B cell (primary cell): ENCODE measurements around the gene TCEANC2. TPM values are rescaled to one million over a fixed set of nuclear protein-coding genes. Genes with fewer than 3 reads are reported as not detected.

Experiments
- ATAC-seq: fragments of 200-7000 bp; cut with Tn5 transposase; one replicate; pipeline ENCODE4 v1.10.0; 2021; ENCODE audit warnings: low read depth, mild to moderate bottlenecking, moderate number of reproducible peaks, moderate library complexity
- CTCF ChIA-PET: fragments of 350-600 bp; sonication (Branson Sonifier 250); formaldehyde crosslinking; loops from one replicate; lab custom pipeline; 2021; ENCODE audit warnings: antibody characterized with exemption, inconsistent platforms; lab: Charles Lee
- POLR2A ChIA-PET: fragments of 350-600 bp; sonication (Branson Sonifier 250); formaldehyde crosslinking; loops from one replicate; lab custom pipeline; 2021; ENCODE audit warnings: antibody characterized with exemption; lab: Charles Lee
- DNase-seq: peaks from one replicate; pipeline ENCODE4 v3.0.0; 2013
- H2AFZ ChIP-seq: 2 replicates; pipeline ENCODE4 v1.6.1; 2012; ENCODE audit warnings: mild to moderate bottlenecking, low read depth, low read length; ENCODE audit not compliant: insufficient read depth, poor library complexity, severe bottlenecking
- H3K27ac ChIP-seq, 2 donors: 1 replicate in 1 of 2; 2 replicates in 1 of 2; pipeline ENCODE4 v1.5.1; 2012 to 2013; ENCODE audit warnings: low read length in 2 of 2, mild to moderate bottlenecking in 2 of 2, moderate library complexity in 1 of 2
- H3K27me3 ChIP-seq, 4 experiments: fragments of 200-600 bp in 1 of 4; sonication (generic) in 1 of 4; replicated peaks in 1 of 4; 1 replicate in 2 of 4; 2 replicates in 2 of 4; pipeline versions ENCODE4 v1.6.1 to v1.7.0; 2013 to 2016; ENCODE audit warnings: low read length in 3 of 4, mild to moderate bottlenecking in 2 of 4, mixed read lengths in 1 of 4, moderate library complexity in 1 of 4; ENCODE audit not compliant: insufficient read depth in 4 of 4, control insufficient read depth in 3 of 4; ENCODE audit errors: control extremely low read depth in 1 of 4
- H3K36me3 ChIP-seq, 2 experiments: replicated peaks in 1 of 2; 1 replicate in 1 of 2; 2 replicates in 1 of 2; pipeline versions ENCODE4 v1.6.1 to v1.7.1; 2013; ENCODE audit warnings: low read length in 1 of 2; ENCODE audit not compliant: insufficient read depth in 2 of 2, control insufficient read depth in 1 of 2; ENCODE audit errors: control extremely low read depth in 1 of 2, extremely low read depth in 1 of 2
- H3K4me1 ChIP-seq, 2 donors: fragments of 200-600 bp in 1 of 2; sonication (generic) in 1 of 2; 1 replicate in 1 of 2; 2 replicates in 1 of 2; pipeline versions ENCODE4 v1.5.1 to v1.6.1; 2013 to 2017; ENCODE audit warnings: low read length in 2 of 2; ENCODE audit not compliant: control insufficient read depth in 2 of 2, insufficient read depth in 2 of 2
- H3K4me2 ChIP-seq: replicated peaks from 2 replicates; pipeline ENCODE3; 2012; ENCODE audit warnings: mild to moderate bottlenecking, low read depth, low read length; ENCODE audit not compliant: poor library complexity, severe bottlenecking
- H3K4me3 ChIP-seq, 5 experiments: fragments of 200-600 bp in 1 of 5; sonication (generic) in 1 of 5; 1 replicate in 3 of 5; 2 replicates in 2 of 5; pipeline versions ENCODE4 v1.5.1 to v1.7.0; 2011 to 2016; ENCODE audit warnings: low read length in 4 of 5, mild to moderate bottlenecking in 4 of 5, low read depth in 2 of 5, control low read depth in 1 of 5, moderate library complexity in 1 of 5; ENCODE audit not compliant: insufficient read depth in 1 of 5; ENCODE audit errors: control extremely low read depth in 1 of 5, extremely low read depth in 1 of 5
- H3K79me2 ChIP-seq: fragments of 200-600 bp; sonication (generic); one replicate; pipeline ENCODE4 v1.6.0; 2016; ENCODE audit warnings: low read length; ENCODE audit not compliant: control insufficient read depth, insufficient read depth
- H3K9ac ChIP-seq: fragments of 200-600 bp; sonication (generic); 2 replicates; pipeline ENCODE4 v1.6.1; 2017; ENCODE audit warnings: mild to moderate bottlenecking, low read length, moderate library complexity
- H3K9me3 ChIP-seq, 3 donors: one replicate each; pipeline versions ENCODE4 v1.6.1 to v1.7.1; 2013; ENCODE audit warnings: low read length in 2 of 3; ENCODE audit not compliant: control insufficient read depth in 2 of 3, insufficient read depth in 1 of 3; ENCODE audit errors: control extremely low read depth in 1 of 3
- H4K20me1 ChIP-seq: 2 replicates; pipeline ENCODE4 v1.6.0; 2012; ENCODE audit warnings: mild to moderate bottlenecking, low read length; ENCODE audit not compliant: insufficient read depth, control insufficient read depth, poor library complexity, severe bottlenecking
- H3K27ac Mint-ChIP-seq: one replicate; pipeline ENCODE4 v1.8.0; 2021; ENCODE audit warnings: mixed read lengths
- H3K27me3 Mint-ChIP-seq: one replicate; pipeline ENCODE4 v1.8.0; 2021; ENCODE audit warnings: mixed read lengths
- H3K4me1 Mint-ChIP-seq: one replicate; pipeline ENCODE4 v1.8.0; 2021; ENCODE audit warnings: mixed read lengths
- H3K4me3 Mint-ChIP-seq: one replicate; pipeline ENCODE4 v1.8.0; 2021; ENCODE audit warnings: mixed read lengths
- H3K9me3 Mint-ChIP-seq: one replicate; pipeline ENCODE4 v1.8.0; 2022; ENCODE audit warnings: mixed read lengths; ENCODE audit not compliant: insufficient read depth
- CTCF ChIP-seq: fragments of 200-600 bp; IDR thresholded peaks from one replicate; pipeline ENCODE4 v1.8.0; 2022; ENCODE audit warnings: antibody characterized with exemption, mild to moderate bottlenecking
- EZH2 ChIP-seq: IDR thresholded peaks from 2 replicates; pipeline ENCODE4 v1.6.1; 2012; ENCODE audit warnings: borderline replicate concordance, low read depth, mild to moderate bottlenecking, moderate library complexity, low read length; ENCODE audit not compliant: insufficient read depth, poor library complexity, severe bottlenecking
- WGBS: methylation state at CpG from one replicate; pipeline ENCODE4 v1.1.5; 2013; ENCODE audit warnings: missing lambda C conversion rate; ENCODE audit not compliant: insufficient coverage; 5-methylcytosine and 5-hydroxymethylcytosine counted together
- intact Hi-C: fragments of 100-400 bp; cut with micrococcal nuclease; formaldehyde crosslinking; loops from one replicate; pipeline ENCODE4 v1.10.0; 2022
- polyA plus RNA-seq: library from polyadenylated mRNA; depleted of rRNA; stranded (reverse); fragments of >200 nt; gene quantifications from 2 replicates; pipeline ENCODE4 v1.2.3, GENCODE V29; 2012
- total RNA-seq, 2 donors: library from RNA; stranded (reverse); fragments of 120-200 nt in 1 of 2; gene quantifications; 1 replicate in 1 of 2; 2 replicates in 1 of 2; pipeline versions ENCODE4 v1.2.3 to v1.2.4, GENCODE V29; 2013 to 2022

TCEANC2 gene
- total and polyA plus RNA-seq, 2 donors (not counting 1 experiment from before 2014, with no cell fraction given): 8.0 to 15.9 TPM

GRCh38 chr1:54080598-54081049 lies 27.2 kb downstream of the TCEANC2 start:
- Mint-ChIP-seq H3K9me3 (no peaks in the 10 kb centered on the region), H3K27me3 (no peaks in the 10 kb centered on the region)
- intact Hi-C loops: no loop called here

More at GRCh38 chr1:54080598-54081049, 27.2 kb downstream of the TCEANC2 start:
- 100% methylated on average over 1 of the region's 2 CpGs for WGBS
- Histone ChIP-seq H2AFZ (no peak overlapping the region), H3K79me2 (no peaks in the 10 kb centered on the region), H3K27ac (no peak overlapping the region), H3K4me2 (no peak overlapping the region), H3K27me3 (no peaks in the 10 kb centered on the region), H3K9me3 (no peaks in the 10 kb centered on the region), H3K36me3 (peaks cover 0 to 7% of the 10 kb centered on the region in 2 experiments), H3K4me3 (no peak overlapping the region), H3K4me1 (no peaks in the 10 kb centered on the region), H4K20me1 (no peaks in the 10 kb centered on the region), H3K9ac (no peak overlapping the region)
- ChIA-PET POLR2A (no interaction called here), CTCF (interaction anchor here (0.7 to 2.5 kb wide), 4 partner anchors 7 to 220 kb away, joined by 3 to 19 read pairs (median 4); no protein-coding TSS in a partner anchor)
- Mint-ChIP-seq H3K4me3 (no peak overlapping the region), H3K4me1 (peaks cover 4% of the 10 kb centered on the region), H3K27ac (no peak overlapping the region)
- ATAC-seq: no peak
- DNase-seq: no peak
- TF ChIP-seq CTCF (no peak), EZH2 (no peak)
